IPS-18c (cell line): ENCODE data around the gene MS4A2.
"Not testable (repeated sequence)": the region's sequence is repeated elsewhere in the genome, so short reads cannot be mapped to it uniquely, and the experiment has no call there.

ENCODE experiments used
- H3K4me3 ChIP-seq: 2 replicates; pipeline ENCODE4 v1.7.0; 2013; ENCODE audit warnings: low read depth, mild to moderate bottlenecking, low read length, moderate library complexity; ENCODE audit not compliant: insufficient read depth
- H3K9me3 ChIP-seq: one replicate; pipeline ENCODE4 v1.6.1; 2013; ENCODE audit warnings: mild to moderate bottlenecking, low read length, moderate library complexity; ENCODE audit not compliant: control insufficient read depth, insufficient read depth

The MS4A2 gene

GRCh38 chr11:60095477-60096120, 7.1 kb downstream of the MS4A2 start:
- Histone ChIP-seq H3K4me3 (no peak overlapping the region), H3K9me3 (no peaks in the 10 kb centered on the region)

GRCh38 chr11:60097189-60097588, 8.7 kb downstream of the MS4A2 start:
- Histone ChIP-seq H3K4me3 (no peak overlapping the region), H3K9me3 (no peaks in the 10 kb centered on the region)

- no peaks in the 10 kb centered on the region for H3K9me3 ChIP-seq
Observed at GRCh38 chr11:60098508-60098907, 10.0 kb downstream of the MS4A2 start.

GRCh38 chr11:60100516-60100915, 12.1 kb downstream of the MS4A2 start:
- H3K4me3 ChIP-seq, result no peak overlapping the region

More at GRCh38 chr11:60098508-60098907, 10.0 kb downstream of the MS4A2 start:
- no peak overlapping the region for H3K4me3 ChIP-seq

GRCh38 chr11:60101368-60101767, 12.9 kb downstream of the MS4A2 start:
- not testable (repeated sequence) for H3K9me3 ChIP-seq, H3K4me3 ChIP-seq

More at GRCh38 chr11:60100516-60100915, 12.1 kb downstream of the MS4A2 start:
- H3K9me3 ChIP-seq, result no peaks in the 10 kb centered on the region

- H3K4me3 ChIP-seq, H3K9me3 ChIP-seq: not testable (repeated sequence)
Observed at GRCh38 chr11:60104471-60105115, 16.1 kb downstream of the MS4A2 start.

- H3K4me3 ChIP-seq, H3K9me3 ChIP-seq: not testable (repeated sequence)
Observed at GRCh38 chr11:60108631-60109030, 20.2 kb downstream of the MS4A2 start.

GRCh38 chr11:60111793-60112192, 23.3 kb downstream of the MS4A2 start:
- Histone ChIP-seq H3K4me3 (no peak overlapping the region), H3K9me3 (no peaks in the 10 kb centered on the region)

- Histone ChIP-seq H3K9me3 (no peaks in the 10 kb centered on the region), H3K4me3 (no peak overlapping the region)
Observed at GRCh38 chr11:60116996-60117790, 28.7 kb downstream of the MS4A2 start.

GRCh38 chr11:60118338-60118737, 29.9 kb downstream of the MS4A2 start:
- Histone ChIP-seq H3K4me3 (no peak overlapping the region), H3K9me3 (no peaks in the 10 kb centered on the region)

- Histone ChIP-seq H3K4me3 (no peak overlapping the region), H3K9me3 (no peaks in the 10 kb centered on the region)
Observed at GRCh38 chr11:60119710-60120109, 31.2 kb downstream of the MS4A2 start.

- no peak overlapping the region for H3K4me3 ChIP-seq
- H3K9me3 ChIP-seq, result no peaks in the 10 kb centered on the region
Observed at GRCh38 chr11:60121264-60121663, 32.8 kb downstream of the MS4A2 start.

GRCh38 chr11:60122414-60123036, 34.1 kb downstream of the MS4A2 start:
- no peak overlapping the region for H3K4me3 ChIP-seq

GRCh38 chr11:60124802-60125432, 36.5 kb downstream of the MS4A2 start:
- Histone ChIP-seq H3K4me3 (no peak overlapping the region), H3K9me3 (no peaks in the 10 kb centered on the region)

More at GRCh38 chr11:60122414-60123036, 34.1 kb downstream of the MS4A2 start:
- H3K9me3 ChIP-seq, result no peaks in the 10 kb centered on the region

GRCh38 chr11:60125956-60126585, 37.6 kb downstream of the MS4A2 start:
- Histone ChIP-seq H3K4me3 (no peak overlapping the region), H3K9me3 (no peaks in the 10 kb centered on the region)

- no peaks in the 10 kb centered on the region for H3K9me3 ChIP-seq
- H3K4me3 ChIP-seq, result no peak overlapping the region
Observed at GRCh38 chr11:60127311-60127811, 38.9 kb downstream of the MS4A2 start.

- Histone ChIP-seq H3K9me3 (no peaks in the 10 kb centered on the region), H3K4me3 (no peak overlapping the region)
Observed at GRCh38 chr11:60128376-60128775, 39.9 kb downstream of the MS4A2 start.
